MCF 10A (cell line): Measurements from ENCODE around the gene SLCO2A1. TPM values are rescaled to one million over a fixed set of nuclear protein-coding genes. Genes with fewer than 3 reads are reported as not detected.

Experiments
- BruUV-seq: library from RNA; stranded (reverse); fragments of 400-500 nt; replicated peaks from 2 replicates; lab custom pipeline; 2021; lab: Mats Ljungman, UMichigan
- CTCF ChIA-PET: fragments of 300-600 bp; sonication (Branson Sonifier 250); formaldehyde crosslinking; extraction: SDS; loops from one replicate; lab custom pipeline; 2021; ENCODE audit warnings: antibody characterized with exemption, inconsistent platforms; lab: Yijun Ruan, JAX
- POLR2A ChIA-PET: fragments of 300-600, 350-650 bp; sonication (Branson Sonifier 250); formaldehyde crosslinking; extraction: SDS; loops from one replicate; lab custom pipeline; 2020; ENCODE audit warnings: antibody characterized with exemption, inconsistent platforms; lab: Yijun Ruan, JAX
- DNase-seq: peaks from one replicate; pipeline ENCODE4 v3.0.0-alpha.2; 2018; ENCODE audit not compliant: unreplicated experiment
- H3K27ac Mint-ChIP-seq: one replicate; pipeline ENCODE4 v1.8.0; 2022; ENCODE audit warnings: mild to moderate bottlenecking, low read depth, mixed read lengths; ENCODE audit not compliant: unreplicated experiment
- H3K27me3 Mint-ChIP-seq: one replicate; pipeline ENCODE4 v1.8.0; 2022; ENCODE audit warnings: mixed read lengths; ENCODE audit not compliant: insufficient read depth, unreplicated experiment
- H3K36me3 Mint-ChIP-seq: one replicate; pipeline ENCODE4 v1.8.0; 2022; ENCODE audit warnings: mild to moderate bottlenecking, moderate library complexity, mixed read lengths; ENCODE audit not compliant: insufficient read depth, unreplicated experiment
- H3K4me1 Mint-ChIP-seq: one replicate; pipeline ENCODE4 v1.8.0; 2022; ENCODE audit warnings: mixed read lengths; ENCODE audit not compliant: insufficient read depth, unreplicated experiment
- H3K4me3 Mint-ChIP-seq: one replicate; pipeline ENCODE4 v1.8.0; 2022; ENCODE audit warnings: mild to moderate bottlenecking, moderate library complexity, mixed read lengths; ENCODE audit not compliant: unreplicated experiment
- H3K9me3 Mint-ChIP-seq: one replicate; pipeline ENCODE4 v1.8.0; 2022; ENCODE audit warnings: mixed read lengths; ENCODE audit not compliant: unreplicated experiment
- intact Hi-C: fragments of 100-400 bp; cut with micrococcal nuclease; formaldehyde crosslinking; loops from 2 replicates; pipeline ENCODE4 v1.14.1; 2022
- total RNA-seq: library from RNA; stranded (reverse); gene quantifications from 2 replicates; pipeline ENCODE4 v1.2.3, GENCODE V29; 2022
- TF ChIP-seq, protein P1 (sequence below): fragments of 200-600 bp; IDR thresholded peaks from one replicate; pipeline ENCODE4 v1.8.0; 2022; ENCODE audit warnings: antibody characterized with exemption, mild to moderate bottlenecking; ENCODE audit not compliant: unreplicated experiment

The SLCO2A1 gene
- total RNA-seq, 1 experiment from 2014 or later, result 1.0 TPM

DNA sequence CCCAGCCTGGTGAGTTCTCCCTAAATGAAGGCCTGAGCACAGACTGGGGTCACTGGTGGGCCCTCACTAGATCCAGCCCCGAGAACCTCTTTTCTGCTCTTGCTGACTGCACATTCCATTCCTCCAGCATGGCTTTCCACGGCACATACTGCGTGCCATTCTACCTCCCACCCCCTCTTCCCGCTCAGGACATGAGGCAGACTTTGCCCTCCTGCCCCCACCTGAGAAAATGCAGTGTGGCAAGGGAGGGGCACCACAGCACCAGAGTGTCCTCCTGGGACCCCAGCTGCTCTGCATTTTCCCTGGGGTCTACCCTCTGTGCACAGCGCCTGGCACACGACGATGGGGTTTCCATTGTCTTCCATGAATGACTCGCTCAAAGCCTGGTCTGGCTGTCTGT, 6.1 kb upstream of the SLCO2A1 start:
- no peak overlapping the region for H3K27ac Mint-ChIP-seq
- H3K4me1 Mint-ChIP-seq, result peaks cover 13% of the 10 kb centered on the region
- H3K4me3 Mint-ChIP-seq, result no peak overlapping the region
- CTCF ChIA-PET, result no interaction called here
- H3K9me3 Mint-ChIP-seq, result no peaks in the 10 kb centered on the region
- DNase-seq, result no peak
- no peaks in the 10 kb centered on the region for H3K27me3 Mint-ChIP-seq
- TF ChIP-seq, protein P1, sequence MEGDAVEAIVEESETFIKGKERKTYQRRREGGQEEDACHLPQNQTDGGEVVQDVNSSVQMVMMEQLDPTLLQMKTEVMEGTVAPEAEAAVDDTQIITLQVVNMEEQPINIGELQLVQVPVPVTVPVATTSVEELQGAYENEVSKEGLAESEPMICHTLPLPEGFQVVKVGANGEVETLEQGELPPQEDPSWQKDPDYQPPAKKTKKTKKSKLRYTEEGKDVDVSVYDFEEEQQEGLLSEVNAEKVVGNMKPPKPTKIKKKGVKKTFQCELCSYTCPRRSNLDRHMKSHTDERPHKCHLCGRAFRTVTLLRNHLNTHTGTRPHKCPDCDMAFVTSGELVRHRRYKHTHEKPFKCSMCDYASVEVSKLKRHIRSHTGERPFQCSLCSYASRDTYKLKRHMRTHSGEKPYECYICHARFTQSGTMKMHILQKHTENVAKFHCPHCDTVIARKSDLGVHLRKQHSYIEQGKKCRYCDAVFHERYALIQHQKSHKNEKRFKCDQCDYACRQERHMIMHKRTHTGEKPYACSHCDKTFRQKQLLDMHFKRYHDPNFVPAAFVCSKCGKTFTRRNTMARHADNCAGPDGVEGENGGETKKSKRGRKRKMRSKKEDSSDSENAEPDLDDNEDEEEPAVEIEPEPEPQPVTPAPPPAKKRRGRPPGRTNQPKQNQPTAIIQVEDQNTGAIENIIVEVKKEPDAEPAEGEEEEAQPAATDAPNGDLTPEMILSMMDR, result no peak
- H3K36me3 Mint-ChIP-seq, result no peaks in the 10 kb centered on the region
- no TSS peak for BruUV-seq
- intact Hi-C loops, result no loop called here
- POLR2A ChIA-PET, result no interaction called here

DNA sequence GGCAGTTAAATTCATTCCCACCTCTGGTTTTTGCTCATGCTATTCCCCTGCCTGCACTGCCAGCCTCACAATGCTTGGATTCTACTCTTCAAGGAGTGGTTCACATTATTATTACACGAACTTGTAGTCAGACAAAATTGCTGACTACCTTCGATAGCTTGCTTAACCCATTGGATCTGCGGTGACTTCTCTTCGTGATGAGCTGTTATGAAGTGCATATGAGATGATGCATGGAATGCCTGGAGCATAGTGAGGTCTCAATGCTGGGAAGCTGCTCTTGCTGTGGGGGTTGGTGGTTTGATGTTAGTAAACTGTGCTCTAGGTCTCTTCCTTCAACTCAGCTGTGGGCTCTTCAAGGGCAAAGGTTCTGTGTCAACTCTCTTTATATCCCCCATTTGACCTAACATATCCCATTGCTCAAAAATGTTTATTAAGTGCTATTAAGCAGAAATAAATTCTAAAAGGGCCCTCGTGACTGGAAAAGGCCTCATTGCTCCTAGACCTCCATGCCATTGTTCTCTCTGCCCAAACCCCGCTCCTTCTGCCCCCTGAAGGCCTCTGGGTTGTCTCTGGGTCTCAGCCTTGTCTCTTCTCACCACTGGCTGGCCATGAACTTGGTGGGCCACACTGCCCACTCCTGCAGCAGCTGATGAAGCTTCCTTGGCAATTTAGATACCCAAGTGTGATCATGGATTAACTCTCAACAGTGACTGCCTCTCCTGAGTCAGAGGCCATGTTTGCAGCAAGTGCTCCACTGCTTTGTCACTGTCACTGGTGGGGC, 4.5 kb upstream of the SLCO2A1 start:
- TF ChIP-seq, protein P1, result no peak
- intact Hi-C loops, result no loop called here
- POLR2A ChIA-PET, result interaction anchor here (0.7 kb wide), 1 partner anchor 589 kb away, joined by 3 read pairs; no protein-coding TSS in a partner anchor
- no TSS peak for BruUV-seq
- no peak for DNase-seq
- H3K36me3 Mint-ChIP-seq, result no peaks in the 10 kb centered on the region
- CTCF ChIA-PET, result interaction anchor here (0.6 to 1.9 kb wide), 2 partner anchors 134 to 179 kb away, joined by 3 to 4 read pairs; no protein-coding TSS in a partner anchor
- H3K4me1 Mint-ChIP-seq, result peaks cover 8% of the 10 kb centered on the region
- H3K4me3 Mint-ChIP-seq, result no peak overlapping the region
- H3K9me3 Mint-ChIP-seq, result no peaks in the 10 kb centered on the region
- no peaks in the 10 kb centered on the region for H3K27me3 Mint-ChIP-seq
- no peak overlapping the region for H3K27ac Mint-ChIP-seq

DNA sequence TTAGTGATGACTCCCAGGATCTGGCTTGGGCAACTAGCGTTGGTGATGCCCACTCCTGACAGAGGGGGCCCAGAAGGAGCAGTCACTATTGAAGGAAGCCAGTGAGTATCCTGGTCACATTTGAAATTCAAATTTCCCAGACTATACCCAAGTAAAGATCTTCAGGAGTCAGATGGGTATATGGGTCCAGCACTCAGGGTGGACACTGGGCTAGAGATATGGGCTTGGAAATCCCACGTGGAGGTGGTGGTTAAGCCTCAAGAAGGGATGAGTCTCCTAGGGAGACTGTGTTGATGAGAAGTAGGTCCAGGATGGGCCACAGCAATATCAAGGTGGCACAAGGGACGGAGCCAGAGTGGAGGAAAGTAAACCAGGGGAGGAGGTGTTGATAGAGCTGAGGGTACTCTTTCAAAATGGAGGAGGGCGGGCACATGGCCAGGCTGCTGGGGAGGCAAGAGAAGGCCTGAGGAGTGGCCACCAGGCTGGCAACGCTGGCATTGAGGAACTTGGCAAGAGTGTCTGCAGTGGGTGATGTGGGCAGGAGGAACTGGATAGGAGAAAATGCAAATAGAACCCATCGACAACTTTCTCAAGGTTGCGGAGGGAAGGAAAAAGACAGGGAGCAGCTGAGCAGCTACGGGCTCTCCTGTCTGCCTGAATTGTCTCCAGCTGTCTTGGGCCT, 3.7 kb upstream of the SLCO2A1 start:
- POLR2A ChIA-PET, result interaction anchor here (0.7 kb wide), 1 partner anchor 588 kb away, joined by 3 read pairs; no protein-coding TSS in a partner anchor
- intact Hi-C loops, result no loop called here
- CTCF ChIA-PET, result interaction anchor here (0.6 to 1.9 kb wide), 2 partner anchors 135 to 179 kb away, joined by 3 to 4 read pairs; no protein-coding TSS in a partner anchor

More for the DNA sequence above, 3.7 kb upstream of the SLCO2A1 start:
- no TSS peak for BruUV-seq
- no peak for DNase-seq
- TF ChIP-seq, protein P1, result no peak
- Mint-ChIP-seq H3K27ac (no peak overlapping the region), H3K36me3 (no peaks in the 10 kb centered on the region), H3K4me3 (no peak overlapping the region), H3K27me3 (no peaks in the 10 kb centered on the region), H3K4me1 (peaks cover under 1% of the 10 kb centered on the region), H3K9me3 (no peaks in the 10 kb centered on the region)
